RWPE2 (cell line): ENCODE measurements around the gene PLB1.
A peak's percentile ranks its signal among the peaks of the same experiment; 100 is the strongest.

ENCODE experiments used
- ATAC-seq: fragments of 200-7000 bp; cut with Tn5 transposase; 3 replicates; pipeline ENCODE4 v1.9.1; 2021; ENCODE audit warnings: low read depth
- DNase-seq: peaks from one replicate; pipeline ENCODE4 v3.0.0-alpha.2; 2020; ENCODE audit warnings: low spot score
- H3K27ac ChIP-seq: fragments of 450-650 bp; 2 replicates; pipeline ENCODE4 v1.5.1; 2017; ENCODE audit warnings: mild to moderate bottlenecking; ENCODE audit not compliant: poor library complexity, severe bottlenecking
- H3K27me3 ChIP-seq: fragments of 250-450 bp; sonication (Bioruptor Pico); 2 replicates; pipeline ENCODE4 v1.5.1; 2021; ENCODE audit warnings: mild to moderate bottlenecking, moderate library complexity; ENCODE audit not compliant: insufficient read depth, poor library complexity, severe bottlenecking
- H3K36me3 ChIP-seq: fragments of 250-450 bp; sonication (Bioruptor Pico); 2 replicates; pipeline ENCODE4 v1.5.1; 2020; ENCODE audit warnings: low read depth, mild to moderate bottlenecking, moderate library complexity
- H3K4me1 ChIP-seq: fragments of 250-450 bp; sonication (Bioruptor Pico); 2 replicates; pipeline ENCODE4 v1.5.1; 2021; ENCODE audit warnings: mild to moderate bottlenecking, moderate library complexity; ENCODE audit not compliant: insufficient read depth, poor library complexity, severe bottlenecking
- H3K4me3 ChIP-seq: fragments of 250-450 bp; sonication (Bioruptor Pico); 2 replicates; pipeline ENCODE4 v1.5.1; 2021; ENCODE audit warnings: mild to moderate bottlenecking, moderate library complexity; ENCODE audit not compliant: severe bottlenecking
- H3K9me3 ChIP-seq: fragments of 250-450 bp; sonication (Bioruptor Pico); 2 replicates; pipeline ENCODE4 v1.5.1; 2021; ENCODE audit warnings: mild to moderate bottlenecking, moderate library complexity; ENCODE audit not compliant: severe bottlenecking
- TF ChIP-seq, protein P1 (sequence below): fragments of 450-650 bp; IDR thresholded peaks from one replicate; pipeline ENCODE4 v1.5.1; 2017; ENCODE audit warnings: mild to moderate bottlenecking, moderate library complexity; ENCODE audit not compliant: poor library complexity, severe bottlenecking

PLB1 gene

GRCh38 chr2:28681158-28681571, 185.3 kb downstream of the PLB1 start:
- no peak overlapping the region for H3K27ac ChIP-seq
- no peak for DNase-seq

GRCh38 chr2:28681606-28682005, 185.7 kb downstream of the PLB1 start:
- TF ChIP-seq, protein P1, sequence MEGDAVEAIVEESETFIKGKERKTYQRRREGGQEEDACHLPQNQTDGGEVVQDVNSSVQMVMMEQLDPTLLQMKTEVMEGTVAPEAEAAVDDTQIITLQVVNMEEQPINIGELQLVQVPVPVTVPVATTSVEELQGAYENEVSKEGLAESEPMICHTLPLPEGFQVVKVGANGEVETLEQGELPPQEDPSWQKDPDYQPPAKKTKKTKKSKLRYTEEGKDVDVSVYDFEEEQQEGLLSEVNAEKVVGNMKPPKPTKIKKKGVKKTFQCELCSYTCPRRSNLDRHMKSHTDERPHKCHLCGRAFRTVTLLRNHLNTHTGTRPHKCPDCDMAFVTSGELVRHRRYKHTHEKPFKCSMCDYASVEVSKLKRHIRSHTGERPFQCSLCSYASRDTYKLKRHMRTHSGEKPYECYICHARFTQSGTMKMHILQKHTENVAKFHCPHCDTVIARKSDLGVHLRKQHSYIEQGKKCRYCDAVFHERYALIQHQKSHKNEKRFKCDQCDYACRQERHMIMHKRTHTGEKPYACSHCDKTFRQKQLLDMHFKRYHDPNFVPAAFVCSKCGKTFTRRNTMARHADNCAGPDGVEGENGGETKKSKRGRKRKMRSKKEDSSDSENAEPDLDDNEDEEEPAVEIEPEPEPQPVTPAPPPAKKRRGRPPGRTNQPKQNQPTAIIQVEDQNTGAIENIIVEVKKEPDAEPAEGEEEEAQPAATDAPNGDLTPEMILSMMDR, result no peak
- Histone ChIP-seq H3K27ac (no peak overlapping the region), H3K36me3 (no peaks in the 10 kb centered on the region), H3K4me3 (no peak overlapping the region), H3K27me3 (no peaks in the 10 kb centered on the region), H3K9me3 (no peaks in the 10 kb centered on the region), H3K4me1 (peaks cover 6% of the 10 kb centered on the region)
- DNase-seq, result no peak
- ATAC-seq, result no peak

More at GRCh38 chr2:28681158-28681571, 185.3 kb downstream of the PLB1 start:
- ATAC-seq, result peak; percentile 28; the same call in 1 of the 3 replicates
- no peaks in the 10 kb centered on the region for H3K9me3 ChIP-seq
- H3K27me3 ChIP-seq, result no peaks in the 10 kb centered on the region
- peaks cover 6% of the 10 kb centered on the region for H3K4me1 ChIP-seq
- TF ChIP-seq, protein P1, result no peak
- H3K36me3 ChIP-seq, result no peaks in the 10 kb centered on the region
- H3K4me3 ChIP-seq, result no peak overlapping the region

DNA sequence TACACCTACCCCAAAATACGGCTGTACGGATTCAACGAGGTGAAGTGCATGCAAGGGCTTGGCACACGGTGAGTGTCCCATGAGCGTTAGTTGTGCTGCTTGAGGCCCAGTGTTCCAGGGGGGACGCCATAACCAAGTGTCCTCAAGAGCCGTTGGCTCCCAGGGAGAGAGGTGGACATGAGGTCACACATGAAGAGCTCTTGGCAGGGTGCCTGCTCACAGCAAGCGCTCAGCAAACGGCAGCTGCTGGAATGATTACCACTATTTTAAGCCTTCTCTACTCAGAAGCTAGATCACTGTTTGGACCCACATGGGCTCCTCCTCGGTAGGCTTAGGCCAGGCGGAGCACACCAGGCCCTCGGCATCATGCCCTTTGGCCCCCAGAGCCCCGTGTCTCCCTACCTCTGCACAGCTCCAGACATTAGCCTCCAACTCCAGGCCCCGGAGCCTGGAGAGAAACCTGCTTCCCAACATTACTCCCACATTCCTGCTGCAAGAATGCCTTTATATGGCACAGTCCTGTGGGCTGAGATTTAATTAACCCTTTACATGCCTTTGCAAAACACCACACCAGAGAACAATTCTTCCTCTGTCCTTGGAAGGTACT, 187.3 kb downstream of the PLB1 start:
- peaks cover 11% of the 10 kb centered on the region for H3K4me1 ChIP-seq
- H3K9me3 ChIP-seq, result no peaks in the 10 kb centered on the region
- H3K4me3 ChIP-seq, result no peak overlapping the region
- TF ChIP-seq, protein P1, result no peak
- DNase-seq (no peak), ATAC-seq (peak; percentile 60; the same call in 2 of the 3 replicates)
- H3K27me3 ChIP-seq, result no peaks in the 10 kb centered on the region
- H3K36me3 ChIP-seq, result no peaks in the 10 kb centered on the region
- H3K27ac ChIP-seq, result no peak overlapping the region

DNA sequence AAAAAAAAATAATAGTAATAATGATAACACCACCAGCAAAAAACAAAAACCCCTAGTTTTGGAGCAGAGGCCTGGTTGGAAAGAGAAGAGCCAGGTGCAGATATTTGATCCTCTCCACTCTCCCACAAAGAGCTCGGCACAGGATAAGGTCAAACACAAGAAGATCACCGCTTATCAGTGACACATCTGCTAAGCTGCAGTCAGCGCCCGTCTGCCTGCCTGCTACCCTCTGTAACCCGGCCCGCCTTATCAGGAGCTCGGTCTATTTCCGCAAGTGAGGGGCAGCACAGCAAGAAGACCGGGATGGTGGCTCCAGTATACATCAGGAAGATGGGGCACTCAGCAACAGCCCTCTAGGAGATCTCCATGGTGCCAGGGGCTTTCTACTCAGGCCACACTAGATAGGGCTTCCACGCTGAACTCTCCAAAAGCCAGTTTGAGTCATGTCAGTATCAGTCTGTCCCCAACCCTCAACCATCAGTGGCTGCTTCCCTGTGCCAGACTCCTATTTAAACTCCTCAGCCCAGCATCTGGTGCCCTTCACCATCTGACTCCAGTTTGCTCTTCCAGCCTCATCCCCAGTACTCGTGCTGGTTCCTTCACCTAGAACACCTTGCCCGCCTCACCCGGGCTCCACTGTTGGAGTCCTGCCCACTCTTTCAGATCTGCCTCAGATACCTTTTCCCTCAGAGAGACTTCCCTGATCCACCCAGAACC, 188.4 kb downstream of the PLB1 start:
- Histone ChIP-seq H3K27me3 (no peaks in the 10 kb centered on the region), H3K27ac (no peak overlapping the region), H3K36me3 (no peaks in the 10 kb centered on the region), H3K4me1 (peaks cover 12% of the 10 kb centered on the region), H3K4me3 (no peak overlapping the region), H3K9me3 (no peaks in the 10 kb centered on the region)
- ATAC-seq (no peak), DNase-seq (no peak)
- TF ChIP-seq, protein P1, result no peak

GRCh38 chr2:28687171-28687570, 191.3 kb downstream of the PLB1 start:
- TF ChIP-seq, protein P1, result no peak
- DNase-seq (no peak), ATAC-seq (no peak)
- Histone ChIP-seq H3K9me3 (no peaks in the 10 kb centered on the region), H3K27me3 (no peaks in the 10 kb centered on the region), H3K27ac (no peak overlapping the region), H3K4me3 (no peak overlapping the region), H3K36me3 (no peaks in the 10 kb centered on the region), H3K4me1 (peaks cover 18% of the 10 kb centered on the region)
